Omental fat pad (tissue), 4 donors: Measurements from ENCODE around the gene EFCC1. TPM values are rescaled to one million over a fixed set of nuclear protein-coding genes. Genes with fewer than 3 reads are reported as not detected.

Experiments
- ATAC-seq: fragments of 150-250 bp; one replicate; pipeline ENCODE4 v1.9.1; 2016; ENCODE audit warnings: mild to moderate bottlenecking, moderate library complexity; ENCODE audit not compliant: low FRiP score
- DNase-seq: peaks from one replicate; pipeline ENCODE4 v3.0.0-alpha.2; 2019; ENCODE audit warnings: low spot score
- CTCF ChIP-seq, 3 donors: fragments of 450-650 bp; IDR thresholded peaks; one replicate each; pipeline ENCODE4 v1.5.1; 2016 to 2017; ENCODE audit warnings: antibody characterized with exemption in 3 of 3, mild to moderate bottlenecking in 3 of 3, moderate library complexity in 2 of 3
- total RNA-seq, 4 donors: library from RNA; depleted of rRNA; stranded (reverse); fragments of >200 nt; gene quantifications; one replicate each; pipeline ENCODE4 v1.1.0, GENCODE V29; 2016

The EFCC1 gene
- total RNA-seq, 4 donors from 2014 or later: 0.72 to 6.3 (median 1.2) TPM

- no peak for ATAC-seq
- no peak for DNase-seq
- no peak for TF ChIP-seq CTCF (IDR thresholded peaks at IDR 0.05)
Observed at GRCh38 chr3:129005526-129006303, 4.6 kb downstream of the EFCC1 start.

- DNase-seq (no peak), ATAC-seq (no peak)
- TF ChIP-seq CTCF (IDR thresholded peaks at IDR 0.05): no peak
Observed at GRCh38 chr3:129006864-129007263, 5.8 kb downstream of the EFCC1 start.

- no peak for ATAC-seq
- TF ChIP-seq CTCF (IDR thresholded peaks at IDR 0.05): no peak
- no peak for DNase-seq
Observed at GRCh38 chr3:129007792-129008191, 6.7 kb downstream of the EFCC1 start.

- ATAC-seq: no peak
- no peak for TF ChIP-seq CTCF (IDR thresholded peaks at IDR 0.05)
- no peak for DNase-seq
Observed at GRCh38 chr3:129009266-129009665, 8.2 kb downstream of the EFCC1 start.

- no peak for TF ChIP-seq CTCF (IDR thresholded peaks at IDR 0.05)
- ATAC-seq (no peak), DNase-seq (no peak)
Observed at GRCh38 chr3:129010310-129010956, 9.3 kb downstream of the EFCC1 start.

- DNase-seq (no peak), ATAC-seq (no peak)
- no peak for TF ChIP-seq CTCF (IDR thresholded peaks at IDR 0.05)
Observed at GRCh38 chr3:129013491-129013891, 12.4 kb downstream of the EFCC1 start.

- DNase-seq (no peak), ATAC-seq (no peak)
- TF ChIP-seq CTCF (IDR thresholded peaks at IDR 0.05): no peak
Observed at GRCh38 chr3:129014148-129014547, 13.0 kb downstream of the EFCC1 start.
